Measurements from ENCODE around the gene CHD6. TPM values are rescaled to one million over a fixed set of nuclear protein-coding genes. Genes with fewer than 3 reads are reported as not detected.
"Not testable (repeated sequence)": the region's sequence is repeated elsewhere in the genome, so short reads cannot be mapped to it uniquely, and the experiment has no call there.

Gene CHD6
- total RNA-seq, 1 experiment from 2014 or later = 16.1 TPM

GRCh38 chr20:41538810-41539596 is 79.2 kb downstream of the CHD6 start:
- Histone ChIP-seq H3K9me3 (peaks cover 2% of the 10 kb centered on the region; the same call in 1 of the 2 replicates), H3K27me3 (no peaks in the 10 kb centered on the region), H3K4me3 (no peak overlapping the region), H3K36me3 (no peaks in the 10 kb centered on the region)
- no peak for DNase-seq

DNA sequence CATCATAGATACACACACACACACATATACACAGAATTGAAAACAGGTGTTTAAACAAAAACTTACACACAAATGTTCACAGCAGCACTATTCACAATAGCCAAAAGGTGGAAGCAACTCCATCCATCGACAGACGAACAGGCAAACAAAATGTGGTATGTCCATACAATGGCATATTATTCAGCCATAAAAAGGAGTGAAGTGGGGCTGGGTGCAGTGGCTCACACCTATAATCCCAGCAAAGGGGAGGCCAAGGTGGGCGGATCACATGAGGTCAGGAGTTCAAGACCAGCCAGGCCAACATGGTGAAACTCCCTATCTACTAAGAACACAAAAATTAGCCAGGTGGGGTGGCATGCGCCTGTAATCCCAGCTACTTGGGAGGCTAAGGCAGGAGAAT is 80.3 kb downstream of the CHD6 start:
- Histone ChIP-seq H3K4me3 (no peak overlapping the region), H3K36me3 (peaks cover 3% of the 10 kb centered on the region; the same call in 1 of the 2 replicates)
- DNase-seq = no peak

DNA sequence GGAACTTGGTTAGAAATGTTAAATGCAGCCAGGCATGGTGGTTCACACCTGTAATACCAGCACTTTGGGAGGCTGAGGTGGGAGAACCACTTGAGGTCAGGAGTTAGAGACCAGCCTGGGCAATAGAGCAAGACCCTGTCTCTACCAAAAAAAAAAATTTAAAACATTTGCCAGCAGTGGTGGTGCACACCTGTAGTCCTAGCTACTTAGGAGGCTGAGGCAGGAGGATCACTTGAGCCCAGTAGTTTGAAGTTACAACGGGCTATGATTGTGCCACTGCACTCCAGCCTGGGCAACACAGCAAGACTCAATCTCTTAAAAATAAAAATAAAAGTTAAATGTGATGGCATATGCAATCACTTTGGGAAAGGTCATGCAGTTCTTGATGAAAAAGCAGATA is 82.6 kb downstream of the CHD6 start:
- H3K36me3 ChIP-seq, H3K9me3 ChIP-seq, H3K27me3 ChIP-seq, DNase-seq, H3K4me3 ChIP-seq: not testable (repeated sequence)

More for the DNA sequence above, 80.3 kb downstream of the CHD6 start:
- H3K27me3 ChIP-seq = no peaks in the 10 kb centered on the region
- peaks cover 2% of the 10 kb centered on the region; the same call in 1 of the 2 replicates for H3K9me3 ChIP-seq

- H3K4me3 ChIP-seq = no peak overlapping the region
- DNase-seq = no peak
- peaks cover 2% of the 10 kb centered on the region; the same call in 1 of the 2 replicates for H3K9me3 ChIP-seq
- peaks cover 7% of the 10 kb centered on the region; the same call in 1 of the 2 replicates for H3K36me3 ChIP-seq
- H3K27me3 ChIP-seq = no peaks in the 10 kb centered on the region
These were observed 83.3 kb downstream of the CHD6 start for GRCh38 chr20:41534842-41535241.

- no peak overlapping the region for H3K4me3 ChIP-seq
- peaks cover 7% of the 10 kb centered on the region; the same call in 1 of the 2 replicates for H3K36me3 ChIP-seq
- no peak for DNase-seq
- H3K9me3 ChIP-seq = peaks cover 2% of the 10 kb centered on the region; the same call in 1 of the 2 replicates
- no peaks in the 10 kb centered on the region for H3K27me3 ChIP-seq
These were observed 84.0 kb downstream of the CHD6 start for GRCh38 chr20:41534170-41534569.

GRCh38 chr20:41533537-41534136 is 84.5 kb downstream of the CHD6 start:
- DNase-seq = no peak
- peaks cover 2% of the 10 kb centered on the region; the same call in 1 of the 2 replicates for H3K9me3 ChIP-seq
- H3K36me3 ChIP-seq = peaks cover 7% of the 10 kb centered on the region; the same call in 1 of the 2 replicates
- no peaks in the 10 kb centered on the region for H3K27me3 ChIP-seq
- H3K4me3 ChIP-seq = no peak overlapping the region

GRCh38 chr20:41532935-41533334 is 85.2 kb downstream of the CHD6 start:
- Histone ChIP-seq H3K9me3 (peaks cover 2% of the 10 kb centered on the region; the same call in 1 of the 2 replicates), H3K27me3 (no peaks in the 10 kb centered on the region), H3K36me3 (peaks cover 7% of the 10 kb centered on the region; the same call in 1 of the 2 replicates), H3K4me3 (no peak overlapping the region)
- DNase-seq = no peak

DNA sequence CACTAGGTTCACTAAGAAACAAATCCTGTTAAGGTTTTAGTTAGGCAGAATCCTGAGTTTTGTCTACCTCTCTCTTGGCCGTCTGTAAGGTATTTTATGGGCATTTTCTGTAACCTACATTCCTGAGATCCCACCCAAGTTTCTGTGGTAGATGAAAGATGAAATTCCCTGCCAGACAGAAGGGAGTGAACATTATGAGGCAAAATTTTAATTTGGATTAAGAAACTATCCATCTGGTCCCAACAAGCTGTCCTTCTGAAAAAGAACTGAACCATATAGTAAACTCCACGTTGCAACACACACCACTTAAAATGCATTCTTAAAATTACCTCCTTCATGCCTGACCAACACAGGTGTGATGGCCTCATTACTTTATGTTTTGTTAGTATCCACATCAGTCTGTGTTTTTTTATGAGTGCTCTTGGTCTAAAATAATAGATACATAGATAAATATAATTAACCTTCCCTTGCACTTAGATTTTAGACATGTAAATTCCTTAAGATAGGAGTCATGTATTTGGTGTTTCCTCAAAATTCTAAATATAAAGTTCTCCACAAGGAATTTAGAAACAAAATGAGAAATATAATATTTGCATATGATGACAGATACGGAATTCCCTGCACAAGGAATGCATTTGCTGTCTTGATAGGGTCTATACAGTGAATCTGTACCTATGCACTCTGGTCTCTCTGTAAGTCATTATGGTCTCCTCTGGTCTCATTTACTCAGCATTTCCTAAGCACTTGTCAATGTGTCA is 86.5 kb downstream of the CHD6 start:
- H3K36me3 ChIP-seq = peaks cover 9% of the 10 kb centered on the region
- H3K27me3 ChIP-seq = no peaks in the 10 kb centered on the region
- DNase-seq = no peak
- H3K4me3 ChIP-seq = no peak overlapping the region
- no peaks in the 10 kb centered on the region for H3K9me3 ChIP-seq

- H3K36me3 ChIP-seq = peaks cover 9% of the 10 kb centered on the region
- H3K9me3 ChIP-seq = no peaks in the 10 kb centered on the region
- H3K27me3 ChIP-seq = no peaks in the 10 kb centered on the region
- no peak overlapping the region for H3K4me3 ChIP-seq
- DNase-seq = no peak
These were observed 87.3 kb downstream of the CHD6 start for GRCh38 chr20:41530923-41531322.

- H3K9me3 ChIP-seq = no peaks in the 10 kb centered on the region
- peaks cover 4% of the 10 kb centered on the region for H3K36me3 ChIP-seq
- DNase-seq = no peak
- no peaks in the 10 kb centered on the region for H3K27me3 ChIP-seq
- H3K4me3 ChIP-seq = no peak overlapping the region
These were observed 91.8 kb downstream of the CHD6 start for GRCh38 chr20:41526327-41526726.

GRCh38 chr20:41524980-41525613 is 93.1 kb downstream of the CHD6 start:
- Histone ChIP-seq H3K27me3 (no peaks in the 10 kb centered on the region), H3K36me3 (peaks cover 8% of the 10 kb centered on the region), H3K4me3 (no peak overlapping the region), H3K9me3 (peaks cover 2% of the 10 kb centered on the region; the same call in 1 of the 2 replicates)
- peak; percentile 28 for DNase-seq

DNA sequence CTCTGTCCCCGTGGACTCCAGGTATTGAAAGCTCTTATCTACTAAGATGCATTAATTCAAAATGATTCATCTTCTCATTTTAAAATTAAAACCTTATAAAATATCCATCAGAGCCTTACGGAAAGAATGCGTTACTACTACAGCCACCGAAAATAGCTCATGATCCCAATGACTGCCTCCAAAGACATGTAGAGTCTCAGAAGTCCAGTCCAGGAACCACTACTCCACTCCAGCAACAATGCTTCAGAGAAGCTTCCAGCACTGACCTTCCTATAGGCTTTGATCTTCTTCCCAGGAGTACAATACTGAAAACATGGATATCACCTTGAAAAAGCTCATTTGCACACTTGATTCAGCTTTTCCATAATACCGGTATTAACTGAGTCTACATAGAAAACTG is 94.3 kb downstream of the CHD6 start:
- no peaks in the 10 kb centered on the region for H3K27me3 ChIP-seq
- DNase-seq = no peak
- no peak overlapping the region for H3K4me3 ChIP-seq
- H3K9me3 ChIP-seq = peaks cover 2% of the 10 kb centered on the region; the same call in 1 of the 2 replicates
- H3K36me3 ChIP-seq = peaks cover 10% of the 10 kb centered on the region

DNA sequence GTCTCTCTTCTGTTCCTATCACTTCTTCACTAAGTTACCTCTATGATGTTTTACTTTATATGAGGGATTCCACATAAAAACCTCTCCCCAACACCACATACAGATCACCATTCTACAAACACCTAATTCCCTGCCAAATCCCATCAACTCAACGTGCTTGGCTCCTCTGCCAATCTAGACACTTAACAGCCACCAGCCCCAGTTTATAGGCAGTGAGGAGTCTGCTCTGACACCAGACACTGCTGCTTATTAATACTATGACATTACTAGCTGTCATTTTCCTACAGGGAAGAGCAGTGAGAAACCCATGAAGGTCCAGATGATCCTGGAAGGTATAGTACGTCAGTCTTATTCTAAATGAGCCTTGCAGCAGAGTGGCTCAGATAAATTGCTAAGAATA is 104.3 kb downstream of the CHD6 start:
- Histone ChIP-seq H3K36me3 (peaks cover 23% of the 10 kb centered on the region), H3K27me3 (no peaks in the 10 kb centered on the region), H3K9me3 (no peaks in the 10 kb centered on the region), H3K4me3 (no peak overlapping the region)
- no peak for DNase-seq

DNA sequence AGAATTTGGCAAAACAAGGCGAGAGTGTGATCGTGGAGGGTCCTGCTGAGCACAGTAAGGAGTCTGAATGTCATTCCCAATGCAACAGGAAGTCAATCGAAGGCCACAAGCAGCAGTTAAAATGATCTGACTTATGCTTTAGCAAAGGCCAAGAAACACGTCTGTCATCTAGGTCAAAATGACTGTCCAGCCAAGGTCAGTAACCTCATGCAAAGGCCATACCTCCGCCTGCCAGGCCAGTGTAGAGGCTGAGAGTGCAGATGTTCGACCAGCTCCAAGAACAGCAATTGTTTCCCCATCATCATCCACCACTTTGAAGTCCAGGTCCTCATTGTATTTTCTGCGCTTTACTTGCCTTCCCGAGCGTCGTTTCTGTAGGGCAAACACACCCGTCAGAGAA is 105.6 kb downstream of the CHD6 start:
- Histone ChIP-seq H3K36me3 (peaks cover 26% of the 10 kb centered on the region), H3K27me3 (no peaks in the 10 kb centered on the region), H3K9me3 (no peaks in the 10 kb centered on the region), H3K4me3 (no peak overlapping the region)
- DNase-seq = no peak

GRCh38 chr20:41510847-41511450 is 107.2 kb downstream of the CHD6 start:
- Histone ChIP-seq H3K9me3 (0 out of 2 replicates have a peak, but pooled peaks cover under 1% of the 10 kb centered on the region), H3K27me3 (no peaks in the 10 kb centered on the region), H3K36me3 (peaks cover 24% of the 10 kb centered on the region), H3K4me3 (no peak overlapping the region)
- no peak for DNase-seq

DNA sequence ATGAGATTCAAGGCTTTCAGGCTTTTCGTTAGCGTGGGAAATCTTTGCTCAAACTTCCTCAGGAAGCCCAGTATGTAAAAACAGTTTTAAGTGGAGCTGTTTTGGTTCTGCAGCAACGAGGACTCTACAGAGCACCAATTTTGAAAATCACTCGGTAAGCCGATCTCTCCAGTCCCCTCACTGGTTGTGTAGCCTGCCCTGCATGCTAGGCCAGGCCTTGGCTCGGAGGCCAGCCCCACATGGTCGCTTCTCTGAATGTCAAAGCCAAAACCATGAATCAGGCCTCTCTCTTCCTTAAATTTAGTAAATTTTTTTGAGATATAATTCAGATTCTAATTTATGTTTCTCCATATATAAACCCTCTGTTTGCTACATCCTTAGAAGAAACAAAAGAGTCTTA is 108.0 kb downstream of the CHD6 start:
- H3K9me3 ChIP-seq = peaks cover 3% of the 10 kb centered on the region
- H3K27me3 ChIP-seq = no peaks in the 10 kb centered on the region
- peaks cover 26% of the 10 kb centered on the region for H3K36me3 ChIP-seq
- DNase-seq = no peak
- no peak overlapping the region for H3K4me3 ChIP-seq
